Measurements from ENCODE around the gene ZBTB9.

The ZBTB9 gene

GRCh38 chr6:33454009-33454946, at the start of gene ZBTB9:
Gene ZBTB9 (plus strand): TSS chr6:33454576. CDS start chr6:33455101, 525 bp downstream.
- intact Hi-C loops (cut with DNase I), result loop anchor here (2.0 to 10.0 kb wide), 2 partner anchors 63 to 121 kb away; partner anchors contain the start of gene KIFC1
- peak; percentile 94 to 100 (median 96) for DNase-seq

- intact Hi-C loops (cut with DNase I), result no loop called here
- DNase-seq, result peak in 1 of 10 donors; percentile 36
Measured at GRCh38 chr6:33404884-33405283, 49.5 kb upstream of the ZBTB9 start.

GRCh38 chr6:33405386-33405940, 48.9 kb upstream of the ZBTB9 start:
- DNase-seq, result peak in 1 of 10 donors; percentile 52
- intact Hi-C loops (cut with DNase I), result no loop called here

GRCh38 chr6:33406126-33406525, 48.2 kb upstream of the ZBTB9 start:
- intact Hi-C loops (cut with DNase I), result no loop called here
- DNase-seq, result peak in 1 of 10 donors; percentile 55

- peak in 1 of 10 donors; percentile 5 for DNase-seq
- intact Hi-C loops (cut with DNase I), result no loop called here
Measured at GRCh38 chr6:33407132-33407718, 47.2 kb upstream of the ZBTB9 start.

GRCh38 chr6:33410050-33410710, 44.2 kb upstream of the ZBTB9 start:
- intact Hi-C loops (cut with DNase I), result loop anchor here (1.0 to 10.0 kb wide), 3 partner anchors 8 to 95 kb away; partner anchors contain the start of genes CUTA, KIFC1, TAPBP and ZBTB22
- DNase-seq, result peak; percentile 92 to 100 (median 98)

- intact Hi-C loops (cut with DNase I), result loop anchor here (1.0 to 10.0 kb wide), 3 partner anchors 7 to 96 kb away; partner anchors contain the start of genes CUTA, KIFC1, TAPBP and ZBTB22
- peak in 6 of 10 donors; percentile 31 to 89 (median 60) for DNase-seq
Measured at GRCh38 chr6:33410711-33411631, 43.4 kb upstream of the ZBTB9 start, which contains the start of gene PHF1. Gene PHF1 (plus strand): TSS chr6:33411014. CDS start chr6:33412264, 1,250 bp downstream.

GRCh38 chr6:33411632-33412005, 42.8 kb upstream of the ZBTB9 start:
- intact Hi-C loops (cut with DNase I), result loop anchor here (10.0 kb wide), 1 partner anchor 97 kb away; the partner anchor contains the start of genes TAPBP and ZBTB22
- peak in 1 of 10 donors; percentile 52 for DNase-seq

- intact Hi-C loops (cut with DNase I), result loop anchor here (10.0 kb wide), 1 partner anchor 98 kb away; the partner anchor contains the start of genes TAPBP and ZBTB22
- peak in 1 of 10 donors; percentile 28 for DNase-seq
Measured at GRCh38 chr6:33412140-33413009, 42.0 kb upstream of the ZBTB9 start.

GRCh38 chr6:33413241-33414120, 40.9 kb upstream of the ZBTB9 start:
- intact Hi-C loops (cut with DNase I), result loop anchor here (10.0 kb wide), 1 partner anchor 99 kb away; the partner anchor contains the start of genes TAPBP and ZBTB22
- peak in 1 of 10 donors; percentile 46 for DNase-seq

GRCh38 chr6:33414592-33415271, 39.6 kb upstream of the ZBTB9 start:
- intact Hi-C loops (cut with DNase I), result loop anchor here (10.0 kb wide), 1 partner anchor 100 kb away; the partner anchor contains the start of genes TAPBP and ZBTB22
- DNase-seq, result peak in 1 of 10 donors; percentile 25

GRCh38 chr6:33415831-33416230, 38.5 kb upstream of the ZBTB9 start:
- peak in 1 of 10 donors; percentile 5 for DNase-seq
- intact Hi-C loops (cut with DNase I), result loop anchor here (10.0 kb wide), 1 partner anchor 101 kb away; the partner anchor contains the start of genes TAPBP and ZBTB22

GRCh38 chr6:33416386-33417127, 37.8 kb upstream of the ZBTB9 start:
- DNase-seq, result peak in 1 of 10 donors; percentile 13

GRCh38 chr6:33417128-33417902, 37.1 kb upstream of the ZBTB9 start:
- intact Hi-C loops (cut with DNase I), result loop anchor here (10.0 kb wide), 1 partner anchor 103 kb away; the partner anchor contains the start of genes TAPBP and ZBTB22
- peak in 1 of 10 donors; percentile 85 for DNase-seq

More at GRCh38 chr6:33416386-33417127, 37.8 kb upstream of the ZBTB9 start:
- intact Hi-C loops (cut with DNase I), result loop anchor here (10.0 kb wide), 1 partner anchor 102 kb away; the partner anchor contains the start of genes TAPBP and ZBTB22

Measured in posterior cingulate gyrus (tissue), 11 donors.